ENCODE data around the gene PRPF18.

PRPF18 gene

GRCh38 chr10:13649844-13650520 is 63.2 kb downstream of the PRPF18 start:
- DNase-seq (ENCODE audit: low read depth) = no peak
- no peak for TF ChIP-seq CTCF (IDR thresholded peaks at IDR 0.05; ENCODE audit: low read length, missing control alignments)
- H3K4me3 ChIP-seq (replicated peaks; ENCODE audit: low read depth, low read length) = no peak overlapping the region

- no peak for TF ChIP-seq CTCF (IDR thresholded peaks at IDR 0.05; ENCODE audit: low read length, missing control alignments)
- DNase-seq (ENCODE audit: low read depth) = no peak
- no peak overlapping the region for H3K4me3 ChIP-seq (replicated peaks; ENCODE audit: low read depth, low read length)
These were observed 64.2 kb downstream of the PRPF18 start for GRCh38 chr10:13650961-13651360.

GRCh38 chr10:13651969-13652720 is 65.4 kb downstream of the PRPF18 start:
- no peak for DNase-seq (ENCODE audit: low read depth)
- H3K4me3 ChIP-seq (replicated peaks; ENCODE audit: low read depth, low read length) = no peak overlapping the region
- TF ChIP-seq CTCF (IDR thresholded peaks at IDR 0.05; ENCODE audit: low read length, missing control alignments) = no peak

DNA sequence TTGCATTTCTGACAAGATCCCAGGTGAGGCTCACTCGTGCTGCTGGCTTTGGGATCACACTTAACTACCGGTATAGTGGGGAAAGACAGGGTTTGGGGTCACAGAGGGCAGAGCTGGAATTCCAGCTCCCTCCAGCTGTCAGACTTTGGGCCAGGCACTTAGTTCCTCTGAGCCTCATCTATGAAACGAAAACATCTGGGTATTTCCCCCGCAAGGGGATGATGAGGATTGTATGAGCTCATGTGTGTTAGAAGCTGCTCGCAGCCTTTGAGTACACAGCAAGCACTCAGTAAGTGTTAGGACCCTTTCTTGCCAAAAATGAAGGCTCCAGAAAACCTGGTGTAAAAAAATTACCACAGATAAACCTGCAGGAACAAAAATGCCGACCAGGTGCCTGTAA is 66.1 kb downstream of the PRPF18 start:
- no peak for TF ChIP-seq CTCF (IDR thresholded peaks at IDR 0.05; ENCODE audit: low read length, missing control alignments)
- no peak for DNase-seq (ENCODE audit: low read depth)
- H3K4me3 ChIP-seq (replicated peaks; ENCODE audit: low read depth, low read length) = no peak overlapping the region

GRCh38 chr10:13654118-13654830 is 67.5 kb downstream of the PRPF18 start:
- no peak for TF ChIP-seq CTCF (IDR thresholded peaks at IDR 0.05; ENCODE audit: low read length, missing control alignments)
- no peak overlapping the region for H3K4me3 ChIP-seq (replicated peaks; ENCODE audit: low read depth, low read length)
- DNase-seq (ENCODE audit: low read depth) = no peak

DNA sequence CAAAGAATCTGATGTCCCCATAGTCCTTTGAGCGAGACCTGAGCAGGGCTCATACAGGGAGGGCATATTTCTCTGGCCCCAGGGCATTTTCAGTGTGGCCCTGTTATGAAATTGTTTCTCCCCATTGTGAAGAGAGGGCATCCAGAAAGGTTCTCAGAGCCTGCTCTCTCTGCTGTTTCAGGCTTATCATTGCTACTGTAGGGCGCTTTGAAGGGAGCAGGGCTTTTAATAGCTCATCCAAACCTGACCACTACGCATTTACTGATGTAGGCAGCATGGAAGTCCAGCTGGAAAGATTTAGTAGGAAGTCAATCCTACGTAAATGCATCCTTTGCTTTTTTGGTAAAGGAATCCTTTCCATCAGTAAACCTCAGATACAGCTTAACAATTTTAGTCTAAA is 68.1 kb downstream of the PRPF18 start:
- no peak for TF ChIP-seq CTCF (IDR thresholded peaks at IDR 0.05; ENCODE audit: low read length, missing control alignments)
- H3K4me3 ChIP-seq (replicated peaks; ENCODE audit: low read depth, low read length) = no peak overlapping the region
- no peak for DNase-seq (ENCODE audit: low read depth)
